DMS 273 (cell line): ENCODE measurements around the gene SCLT1.
A peak's percentile ranks its signal among the peaks of the same experiment; 100 is the strongest.
"Not testable (repeated sequence)": the region's sequence is repeated elsewhere in the genome, so short reads cannot be mapped to it uniquely, and the experiment has no call there.

Experiments
- DNase-seq: peaks from one replicate; lab custom pipeline; 2025; ENCODE audit not compliant: unreplicated experiment; lab: John Stamatoyannopoulos, UW

SCLT1 gene

DNA sequence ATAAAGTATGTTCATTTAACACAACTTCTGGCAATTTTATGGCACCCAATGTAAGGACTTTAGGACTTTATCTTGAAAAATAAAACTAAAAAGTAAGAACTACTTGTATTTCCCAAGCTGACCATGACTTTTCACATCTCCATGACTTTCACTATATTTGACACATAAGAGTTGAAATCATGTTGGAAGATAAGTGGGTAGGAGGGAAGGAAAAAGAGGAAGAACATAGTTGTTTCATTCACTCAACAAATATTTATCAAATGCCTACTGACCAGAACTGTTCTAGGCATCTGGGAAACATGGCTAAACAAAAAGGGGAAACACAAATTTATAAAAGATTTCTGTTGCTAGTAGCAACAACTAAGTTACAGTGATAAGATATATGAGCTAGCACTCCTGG is 16.0 kb downstream of the SCLT1 start:
- DNase-seq, result no peak

DNA sequence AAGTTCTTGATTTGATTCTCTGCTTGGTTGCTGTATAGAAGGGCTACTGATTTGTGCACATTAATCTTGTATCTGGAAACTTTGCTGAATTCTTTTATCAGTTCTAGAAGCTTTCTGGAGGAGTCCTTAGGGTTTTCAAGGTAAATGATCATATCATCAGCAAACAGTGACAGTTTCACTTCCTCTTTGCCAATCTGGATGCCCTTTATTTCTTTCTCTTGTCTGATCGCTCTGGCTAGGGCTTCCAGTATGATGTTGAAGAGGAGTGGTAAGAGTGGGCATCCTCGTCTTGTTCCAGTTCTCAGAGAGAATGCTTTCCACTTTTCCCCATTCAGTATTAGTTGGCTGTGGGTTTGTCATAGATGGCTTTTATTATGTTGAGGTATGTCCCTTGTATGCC is 23.8 kb downstream of the SCLT1 start:
- DNase-seq, result not testable (repeated sequence)

DNA sequence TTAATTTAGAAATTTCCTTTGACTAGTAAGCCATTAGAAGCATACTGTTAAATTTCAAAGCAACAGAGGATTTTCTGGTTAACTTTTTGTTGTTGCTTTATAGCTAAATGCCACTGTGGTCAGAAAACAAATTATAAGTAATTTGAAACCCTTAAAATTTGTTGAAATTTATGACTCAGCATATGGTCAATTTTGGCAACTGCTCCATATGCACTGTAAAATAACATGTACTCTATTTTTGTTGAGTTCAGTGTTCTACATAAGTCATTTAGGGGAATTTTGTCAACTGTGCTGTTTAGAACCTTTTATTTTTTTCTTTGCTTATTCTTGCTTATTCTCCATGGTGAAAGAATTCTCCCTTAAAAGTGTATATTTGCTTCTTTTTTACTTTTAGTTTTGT is 28.6 kb downstream of the SCLT1 start:
- DNase-seq, result peak; percentile 26

DNA sequence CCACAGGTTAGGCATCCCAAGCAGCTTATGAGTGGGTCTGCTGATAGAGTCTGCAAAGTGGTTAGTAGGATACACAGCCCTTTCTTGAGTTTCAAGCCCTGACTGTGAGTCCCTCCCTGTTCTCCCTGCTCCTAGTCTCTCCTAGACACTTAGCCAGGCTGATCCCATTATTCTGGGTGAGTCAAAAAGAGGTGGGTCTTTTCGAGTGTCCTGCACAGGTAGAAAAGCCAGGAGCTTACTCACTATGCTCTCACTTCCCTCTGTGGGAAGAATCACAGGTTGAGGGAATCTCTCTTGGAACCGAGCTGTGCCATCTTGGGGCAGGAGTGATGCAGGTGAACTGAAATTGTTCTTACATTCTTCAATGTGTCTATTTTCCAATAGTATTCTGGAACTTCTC is 29.7 kb downstream of the SCLT1 start:
- no peak for DNase-seq

DNA sequence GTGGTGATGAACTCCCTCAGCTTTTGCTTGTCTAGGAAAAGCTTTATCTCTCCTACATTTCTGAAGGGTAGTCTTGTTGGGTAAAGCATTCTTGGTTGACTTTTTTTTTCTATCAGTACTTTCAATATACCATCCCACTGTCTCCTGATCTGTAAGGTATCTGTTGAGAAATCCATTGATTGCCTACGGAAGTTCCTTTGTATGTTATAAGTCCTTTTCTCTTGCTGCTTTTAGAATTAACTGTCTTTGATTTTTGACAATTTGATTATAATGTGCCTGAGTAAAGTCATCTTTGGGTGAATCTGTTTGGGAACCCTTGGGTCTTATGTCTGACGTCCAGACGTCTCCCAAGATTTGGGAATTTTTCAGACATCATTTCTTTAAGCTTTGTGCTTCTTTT is 30.8 kb downstream of the SCLT1 start:
- DNase-seq, result no peak

DNA sequence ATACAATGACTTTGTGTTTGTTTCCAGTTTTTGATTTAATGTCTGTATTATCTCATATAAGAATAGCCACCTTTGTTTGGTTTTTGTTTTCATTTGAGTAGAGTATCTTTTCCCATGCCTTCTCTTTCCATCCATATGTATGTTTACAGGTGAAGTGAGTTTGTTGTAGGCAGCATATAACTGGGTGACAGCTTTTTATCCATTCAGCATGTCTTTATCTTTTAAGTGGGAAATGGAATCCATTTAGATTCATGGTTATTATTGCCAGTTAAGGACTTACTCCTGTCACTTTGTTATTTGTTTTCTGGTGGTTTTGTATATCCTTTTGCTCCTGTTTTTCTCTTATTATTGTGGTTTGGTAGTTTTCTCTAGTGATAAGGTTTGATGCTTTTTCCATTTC is 34.3 kb downstream of the SCLT1 start:
- no peak for DNase-seq

DNA sequence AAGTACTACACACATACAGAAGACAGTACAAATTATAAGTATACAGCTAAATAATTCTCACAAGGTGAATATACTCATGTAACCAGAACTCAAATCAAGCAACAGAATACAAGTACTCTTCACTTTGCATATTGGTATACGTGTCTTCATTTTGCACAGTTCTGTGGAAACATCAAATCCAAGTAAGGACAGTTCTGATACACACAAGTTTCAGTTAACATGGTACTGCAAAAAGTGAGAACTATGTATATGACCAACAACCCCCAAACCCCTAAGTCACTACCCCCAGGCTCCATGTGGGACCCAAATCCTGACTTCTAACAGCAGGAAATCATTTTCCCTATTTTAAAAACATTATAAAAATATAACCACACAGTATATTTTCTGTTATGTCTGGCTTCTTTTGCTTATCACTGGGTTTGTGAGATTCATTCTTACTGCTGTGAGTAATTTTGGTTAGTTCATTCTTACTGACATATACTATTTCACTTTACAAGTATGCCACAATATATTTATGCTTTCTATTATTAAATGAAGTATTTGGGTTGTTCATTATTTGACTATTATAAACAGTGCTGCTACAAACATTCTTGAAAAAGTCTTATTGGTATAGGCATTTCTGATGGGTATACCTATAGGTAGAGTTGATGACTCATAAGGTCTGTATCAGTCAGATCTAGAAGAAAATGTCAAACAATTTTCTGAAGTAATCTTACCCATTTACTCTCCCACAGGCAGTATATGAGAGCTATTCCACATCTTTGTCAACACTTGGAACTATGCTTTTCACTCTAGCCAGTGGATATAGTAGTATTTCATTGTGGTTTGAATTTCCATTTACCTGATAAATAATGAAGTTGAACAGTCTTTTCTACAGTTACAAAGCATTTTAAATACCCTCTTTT is 47.0 kb downstream of the SCLT1 start:
- no peak for DNase-seq

DNA sequence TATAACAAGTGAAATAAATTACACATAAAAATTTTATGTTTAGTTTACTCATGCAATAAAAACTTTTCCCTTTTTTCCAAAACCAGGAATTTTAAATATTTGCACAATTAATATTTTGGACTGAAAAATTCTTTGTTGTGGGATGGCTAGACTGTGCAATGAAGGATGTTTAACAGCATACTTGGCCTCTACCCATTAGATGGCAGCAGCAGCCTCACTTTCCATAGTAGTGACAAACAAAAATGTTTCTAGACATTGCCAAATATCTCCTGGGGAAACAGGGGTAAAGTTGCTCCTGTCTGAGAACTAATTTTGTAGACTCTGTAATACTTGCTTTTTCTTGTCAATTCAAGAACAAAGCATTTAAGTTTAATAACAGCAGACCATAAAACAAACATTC is 49.8 kb downstream of the SCLT1 start:
- DNase-seq, result peak; percentile 2

DNA sequence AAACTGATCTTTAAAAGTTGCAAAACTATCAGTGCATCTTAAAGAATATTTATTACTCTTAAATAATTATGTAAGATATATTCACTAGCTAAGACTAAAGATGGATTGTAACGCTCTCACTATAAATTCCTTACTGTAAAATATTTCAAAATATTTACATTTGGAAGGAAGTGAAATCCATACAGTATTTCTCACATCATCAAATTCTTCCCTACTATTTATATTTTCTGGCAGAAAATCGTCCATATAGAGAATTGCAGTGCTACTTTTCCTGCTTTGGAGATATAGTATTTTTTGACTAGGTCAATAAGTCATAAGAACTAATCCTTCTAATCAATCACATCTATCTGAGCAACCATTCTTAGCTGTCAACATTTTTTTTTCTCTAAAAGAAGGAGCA is 52.9 kb downstream of the SCLT1 start:
- DNase-seq, result no peak

DNA sequence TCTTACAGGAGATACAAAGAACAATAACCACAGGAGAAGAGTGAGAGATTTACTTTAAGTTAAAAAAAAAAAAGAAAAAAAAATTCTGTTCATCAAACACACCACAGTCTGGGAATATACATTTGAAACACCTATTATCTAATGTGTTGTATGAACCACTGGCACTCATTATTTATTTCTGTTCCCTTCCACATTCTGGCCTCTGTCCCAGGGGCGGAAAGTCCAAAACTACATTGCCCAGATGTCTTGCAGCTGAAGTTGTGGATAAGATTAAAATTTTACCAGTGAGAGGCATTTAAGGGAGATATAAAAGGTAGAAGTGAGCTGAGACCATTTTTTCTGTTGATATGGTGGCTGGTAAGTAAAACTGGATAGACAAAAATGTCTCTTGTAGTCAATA is 56.2 kb downstream of the SCLT1 start:
- DNase-seq, result no peak

DNA sequence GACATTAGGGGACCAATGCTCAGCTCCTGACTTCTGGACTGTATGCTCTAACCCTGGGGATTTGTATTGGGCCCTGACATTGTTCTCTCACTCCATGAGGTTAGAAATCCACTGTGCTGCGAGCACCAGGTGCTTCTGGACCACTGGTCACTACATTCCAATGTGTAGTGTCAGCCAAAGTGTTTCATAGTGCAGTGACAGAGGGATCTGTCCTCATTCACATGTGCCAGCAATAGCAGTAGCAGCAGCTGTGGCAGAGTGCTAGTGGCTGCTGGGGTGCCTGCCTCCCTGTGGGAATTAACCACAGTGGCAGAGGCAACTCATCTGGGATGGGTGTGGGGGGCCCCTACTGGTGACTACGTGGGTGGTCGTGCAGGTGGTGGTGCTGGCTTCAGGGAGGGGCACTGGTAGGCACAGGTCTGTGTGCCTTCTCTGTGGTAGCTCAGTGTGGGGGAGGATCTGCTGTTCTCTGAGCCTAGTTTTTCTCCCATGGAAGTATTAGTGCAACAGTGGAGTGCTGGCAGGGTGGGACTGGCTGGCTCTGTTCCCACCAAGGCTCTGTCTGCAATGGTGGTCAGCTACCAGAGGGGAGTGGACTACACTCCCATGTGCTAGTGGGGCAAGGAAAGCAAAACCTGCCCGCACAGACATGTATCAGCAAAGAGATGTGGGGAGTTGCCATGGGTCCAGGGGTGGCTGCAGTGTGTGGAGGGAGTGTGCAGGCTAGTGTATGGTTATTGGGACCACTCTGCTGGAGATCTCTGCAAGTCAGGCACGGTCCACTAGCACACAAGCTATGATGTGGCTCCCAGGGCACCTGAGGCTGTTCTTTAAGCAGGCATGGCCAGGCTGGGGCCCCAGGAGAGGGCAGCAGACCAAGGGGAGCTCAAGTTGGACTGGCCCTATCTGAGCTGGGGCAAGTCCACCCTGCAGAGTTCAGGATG is 78.5 kb downstream of the SCLT1 start:
- no peak for DNase-seq

DNA sequence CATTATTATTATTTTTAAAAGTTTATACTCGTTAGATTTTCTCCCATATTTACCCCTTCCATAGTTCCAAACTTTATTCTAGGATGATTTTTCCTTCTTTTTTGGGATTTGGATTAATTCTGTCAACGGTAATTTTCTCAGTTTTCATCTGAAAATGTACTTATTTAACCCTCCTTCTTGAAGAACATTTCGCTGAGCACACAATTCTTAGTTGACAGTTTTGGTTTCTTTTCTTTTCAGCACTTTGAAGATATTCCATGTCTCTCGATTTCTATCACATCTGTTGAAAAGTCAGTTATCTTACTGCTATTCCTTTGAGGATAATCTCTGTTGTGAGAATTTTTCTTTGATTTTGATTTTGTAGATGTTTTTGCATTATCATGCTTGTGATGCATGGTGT is 85.2 kb downstream of the SCLT1 start:
- DNase-seq, result no peak

DNA sequence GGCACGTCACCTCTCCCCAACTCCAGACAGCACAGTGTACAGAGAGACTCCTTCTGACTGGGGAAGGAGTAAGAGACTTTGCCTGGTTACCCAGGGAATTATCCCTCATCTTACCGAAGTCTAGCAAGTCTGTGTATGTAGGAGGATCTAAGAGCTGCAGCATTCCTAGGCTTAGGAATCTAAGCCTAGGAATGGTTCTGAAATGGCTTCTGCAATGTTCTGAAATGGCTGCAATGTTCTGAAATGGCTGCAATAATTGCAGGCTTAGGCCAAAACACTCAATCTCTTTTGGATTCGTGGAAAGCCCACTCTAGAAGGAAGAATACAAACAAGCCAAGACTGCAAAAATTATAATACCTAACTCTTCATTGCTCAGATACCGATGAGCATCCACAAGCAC is 106.4 kb downstream of the SCLT1 start:
- DNase-seq, result no peak

DNA sequence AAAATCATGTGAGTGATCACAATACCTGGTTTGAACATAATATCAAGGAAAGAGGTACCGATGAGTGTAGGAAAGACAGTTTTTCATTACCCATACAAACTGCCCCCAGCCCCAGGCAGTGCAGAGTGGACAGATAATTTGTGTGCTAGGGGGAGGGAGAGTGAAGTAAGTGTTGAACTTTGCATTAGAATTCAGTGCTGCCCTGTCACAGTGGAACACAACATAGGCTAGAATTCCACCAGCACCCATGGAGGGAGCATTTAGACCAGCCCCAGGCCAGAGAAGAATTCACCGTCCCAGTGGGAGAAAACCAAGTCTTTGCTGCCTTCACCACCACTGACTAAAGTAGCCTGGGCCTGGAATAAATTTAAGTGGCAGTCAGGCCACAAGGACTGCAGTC is 107.3 kb downstream of the SCLT1 start:
- no peak for DNase-seq

DNA sequence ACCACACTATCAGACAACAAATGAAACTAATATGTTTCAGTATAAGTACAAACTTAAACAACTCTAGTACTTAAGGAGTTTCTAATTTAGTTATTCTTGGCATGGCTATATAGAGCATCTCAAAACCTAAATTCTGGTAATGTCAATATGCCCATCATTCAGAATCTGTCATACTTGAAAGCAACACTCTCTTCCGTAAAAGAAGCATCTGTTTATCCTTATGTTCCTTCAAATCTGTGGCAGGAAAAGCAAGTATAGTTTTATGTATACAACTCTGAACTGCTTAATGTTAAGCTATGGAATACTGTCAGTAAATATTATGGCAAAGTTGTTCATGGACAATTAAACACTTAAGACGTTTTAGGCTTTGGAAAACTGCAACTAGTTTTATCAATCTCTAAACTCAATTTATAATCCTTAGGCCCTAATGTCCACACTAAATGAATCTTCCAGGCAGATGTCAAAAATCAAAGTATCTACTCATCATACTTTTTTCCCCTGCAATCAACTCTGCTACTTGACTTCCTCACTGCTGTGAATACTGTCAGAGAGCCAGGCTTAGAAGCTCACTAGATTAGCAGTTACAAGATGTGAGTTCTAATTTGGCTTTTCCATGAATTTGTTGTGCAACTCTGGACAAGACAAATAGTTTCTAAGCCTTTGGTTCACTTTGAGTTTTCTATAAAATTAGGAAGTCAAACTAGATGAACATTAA is 109.4 kb downstream of the SCLT1 start:
- peak; percentile 24 for DNase-seq

DNA sequence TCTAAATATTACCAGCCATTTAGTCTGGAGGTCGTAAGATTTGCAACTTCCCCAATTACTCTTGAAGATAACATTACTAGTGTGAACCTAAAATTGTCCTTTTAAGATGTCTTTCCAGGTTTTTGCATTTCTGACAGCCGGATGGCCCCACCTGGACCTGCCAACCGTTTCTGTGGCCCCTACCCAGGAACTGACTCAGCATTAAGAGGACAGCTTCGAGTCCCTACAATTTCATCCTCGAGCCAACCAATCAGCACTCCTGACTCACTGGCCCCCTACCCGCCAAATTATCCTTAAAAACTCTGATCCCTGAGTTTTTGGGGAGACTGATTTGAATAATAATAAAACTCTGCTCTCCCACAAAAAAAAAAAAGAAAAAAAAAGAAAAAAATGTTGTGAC is 112.0 kb downstream of the SCLT1 start:
- DNase-seq, result peak; percentile 26

DNA sequence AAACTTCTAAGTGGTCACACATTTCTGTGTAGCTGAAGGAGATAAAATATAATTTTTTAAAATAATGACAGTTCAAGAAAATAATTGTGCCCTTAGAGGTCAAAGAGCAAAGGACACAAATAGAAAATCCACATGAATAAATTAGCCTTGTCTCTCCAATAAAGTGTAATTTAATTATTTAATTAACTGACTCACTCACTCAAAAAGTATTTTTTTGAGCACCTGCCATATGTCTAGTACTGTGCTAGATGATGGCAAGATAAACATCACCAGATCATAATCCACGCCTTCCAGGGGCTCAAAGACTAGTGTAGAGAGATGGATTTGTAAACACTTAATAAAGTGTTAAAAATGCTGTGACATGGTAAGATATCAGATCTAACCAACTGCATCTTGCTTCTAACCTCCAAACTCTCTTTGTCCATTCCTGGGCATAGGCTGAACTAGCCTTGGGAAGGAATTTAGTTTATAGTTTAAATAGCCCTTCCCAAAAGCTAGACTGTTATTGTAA is 112.5 kb downstream of the SCLT1 start:
- DNase-seq, result peak; percentile 53

DNA sequence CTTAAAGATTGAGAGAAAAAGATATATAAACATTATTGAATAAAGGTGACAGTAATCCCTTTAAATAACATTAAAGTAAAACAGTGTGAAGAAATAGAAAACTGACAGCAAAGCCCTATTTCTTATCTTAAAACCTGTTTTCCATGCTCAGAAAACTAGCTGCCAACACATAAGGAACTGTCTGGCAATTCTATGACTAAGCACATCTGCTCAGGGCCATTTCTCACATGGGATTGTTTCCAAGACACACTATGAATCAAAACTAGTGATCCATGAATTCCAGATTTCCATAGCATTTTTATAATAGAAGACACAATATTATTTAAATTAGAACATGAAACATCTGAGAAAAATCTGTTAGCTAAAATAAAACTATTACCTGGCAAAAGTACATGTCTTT is 113.4 kb downstream of the SCLT1 start:
- peak; percentile 56 for DNase-seq

DNA sequence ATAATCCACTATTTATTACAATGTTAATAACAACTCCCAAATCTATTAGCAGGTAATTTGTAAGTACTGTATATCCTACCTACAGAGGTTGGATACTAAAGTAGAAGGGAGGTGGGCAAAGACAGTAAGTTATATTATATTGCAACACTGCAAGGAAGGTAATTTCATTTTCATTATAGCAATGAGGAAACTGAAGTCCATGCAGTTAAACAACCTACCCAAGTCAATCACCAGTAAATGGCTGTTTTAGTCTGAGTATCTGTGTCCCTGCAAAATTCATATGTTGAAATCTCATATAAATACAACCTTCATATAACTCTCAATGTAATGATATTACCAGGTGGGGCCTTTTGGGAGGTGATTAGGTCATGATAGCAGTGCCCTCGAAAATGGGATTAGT is 114.4 kb downstream of the SCLT1 start:
- no peak for DNase-seq

DNA sequence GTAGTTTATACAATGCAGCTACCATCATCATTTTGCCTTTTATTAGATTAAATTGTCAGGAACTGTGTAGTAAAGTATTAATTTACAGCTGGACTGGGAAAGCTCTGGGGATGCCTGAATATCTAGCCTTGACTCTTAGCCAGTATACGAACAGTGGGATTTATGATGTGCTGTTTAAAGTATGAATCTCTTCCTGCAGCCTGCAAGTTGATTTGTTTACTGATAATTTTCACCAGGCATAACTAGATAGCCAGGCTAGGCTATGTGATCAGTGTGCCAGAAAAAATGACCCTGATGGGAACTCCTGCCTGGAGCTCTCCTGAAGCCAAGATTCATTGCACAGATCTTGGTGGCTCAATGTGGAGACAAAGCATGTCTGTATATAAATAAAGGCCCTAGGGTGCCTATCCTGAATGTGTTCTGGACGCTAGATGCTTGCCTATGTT is 119.2 kb downstream of the SCLT1 start:
- peak; percentile 0 for DNase-seq

DNA sequence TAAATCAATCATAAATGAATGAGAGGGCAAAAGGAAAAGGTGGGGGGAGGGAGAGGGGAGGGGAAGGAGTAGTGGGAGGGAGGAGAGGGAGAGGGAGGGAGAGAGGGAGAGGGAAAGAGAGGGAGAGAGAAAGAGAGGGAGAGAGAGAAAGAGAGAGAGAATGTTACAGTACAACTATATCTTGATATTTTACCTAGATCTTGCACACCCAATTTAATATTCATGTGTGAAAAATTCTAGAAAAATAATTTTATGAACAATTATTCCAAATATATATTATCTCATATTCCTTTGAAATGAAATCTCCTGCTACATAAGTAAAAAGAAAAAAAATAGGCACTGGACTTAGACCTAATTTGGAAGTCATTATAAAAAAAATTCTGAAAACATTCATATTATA is 120.0 kb downstream of the SCLT1 start:
- DNase-seq, result no peak
